CD4-positive, alpha-beta T cell treated with Interleukin-2 at 100 ng/mL for 4 hours (primary cell): ENCODE measurements around the gene SMAD2.

Experiments used
- DNase-seq: peaks from one replicate; pipeline ENCODE4 v3.0.0-alpha.2; 2020; ENCODE audit warnings: low spot score

SMAD2 gene

DNA sequence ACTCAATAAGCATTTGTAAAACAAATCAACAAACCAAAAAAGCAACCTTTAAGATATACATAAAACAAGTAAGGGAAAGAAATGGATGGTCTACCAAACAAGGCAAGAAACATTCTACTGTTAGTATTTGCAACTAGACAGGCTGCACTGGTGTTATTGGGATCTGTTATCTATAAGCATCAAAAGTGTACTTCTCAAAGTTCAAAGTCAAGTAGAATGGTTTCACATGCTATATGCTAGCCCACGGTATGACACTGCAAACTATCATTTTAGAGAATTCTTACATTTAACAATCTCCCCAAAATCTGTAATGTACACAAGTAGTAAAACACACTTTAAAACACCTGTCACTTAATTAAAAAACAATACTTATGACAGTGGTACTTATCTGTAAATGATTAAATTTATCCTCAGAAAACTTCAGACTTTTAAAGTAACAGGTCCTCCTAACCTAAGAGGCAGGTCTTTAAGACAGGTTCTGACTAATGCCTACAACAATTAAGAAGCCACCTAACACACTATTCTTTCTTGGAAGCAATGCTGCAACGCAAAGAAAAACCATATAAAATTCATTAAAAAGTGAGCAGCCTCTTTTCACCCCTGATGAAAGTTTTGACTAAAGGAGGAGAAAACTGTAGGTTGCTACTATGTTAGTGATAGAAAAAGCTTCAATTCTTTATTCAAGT lies 34.8 kb downstream of the SMAD2 start:
- no peak for DNase-seq

DNA sequence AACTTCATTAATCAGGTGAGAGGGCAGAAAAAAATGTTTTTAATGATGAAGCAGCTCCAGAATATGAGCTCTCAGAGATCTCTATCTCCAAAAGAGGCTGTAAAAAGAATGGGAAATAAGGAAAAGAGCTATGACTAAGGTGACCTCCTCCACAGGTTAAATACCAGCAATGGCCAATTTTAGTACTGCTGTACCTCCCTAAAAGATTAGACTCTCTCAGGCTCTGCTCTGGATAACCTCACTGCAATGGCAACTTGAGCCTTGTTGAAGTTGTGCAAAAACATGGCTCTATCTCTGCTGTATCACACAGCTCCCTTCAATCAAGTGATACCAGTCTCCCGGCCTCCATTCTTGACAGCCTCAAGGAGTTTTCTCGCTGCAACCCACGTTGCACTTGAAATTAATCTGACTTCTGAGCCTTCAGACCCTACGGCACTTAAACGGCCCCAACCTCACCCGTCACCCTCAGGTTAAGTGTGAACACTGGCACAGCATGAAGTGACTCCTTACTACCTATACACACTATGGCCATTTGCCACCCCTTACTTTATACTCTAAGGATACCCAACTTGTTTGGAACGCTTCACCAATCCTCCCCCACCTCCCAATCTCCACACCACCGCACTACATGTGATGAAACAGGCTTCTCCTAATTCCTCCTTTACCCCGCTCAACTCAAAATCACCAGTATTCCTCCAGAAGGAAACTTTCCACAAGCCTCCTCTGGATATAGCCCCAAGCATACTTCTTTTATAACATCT lies 36.3 kb downstream of the SMAD2 start:
- no peak for DNase-seq

GRCh38 chr18:47893047-47893446 lies 37.4 kb downstream of the SMAD2 start:
- no peak for DNase-seq

DNA sequence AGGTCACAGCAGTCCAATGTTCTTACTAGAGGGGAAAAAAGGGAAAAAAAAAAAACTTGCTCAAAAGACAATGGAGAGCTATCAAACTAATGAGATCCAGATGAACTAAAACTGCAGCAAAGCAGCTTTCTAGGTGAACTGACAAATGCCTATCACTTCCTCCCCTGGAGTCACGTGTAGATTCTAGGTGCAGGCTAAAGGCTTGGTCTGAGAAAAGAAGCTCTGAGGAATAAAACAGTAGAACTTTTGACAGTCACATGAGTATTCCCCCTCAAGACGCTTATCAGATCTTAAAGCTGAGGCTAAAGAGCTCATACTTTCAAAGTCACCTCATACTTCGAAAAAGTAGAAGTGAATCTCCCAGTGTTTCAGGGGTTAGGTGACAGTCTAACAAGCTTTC lies 42.3 kb downstream of the SMAD2 start:
- DNase-seq = no peak

- no peak for DNase-seq
Observed at GRCh38 chr18:47887227-47887626, 43.2 kb downstream of the SMAD2 start.

GRCh38 chr18:47883771-47884413 lies 46.6 kb downstream of the SMAD2 start:
- peak; percentile 8 for DNase-seq

GRCh38 chr18:47882641-47883040 lies 47.8 kb downstream of the SMAD2 start:
- no peak for DNase-seq

- no peak for DNase-seq
Observed at GRCh38 chr18:47881752-47882455, 48.6 kb downstream of the SMAD2 start.

GRCh38 chr18:47881042-47881441 lies 49.4 kb downstream of the SMAD2 start:
- no peak for DNase-seq

- DNase-seq = no peak
Observed at GRCh38 chr18:47877892-47878291, 52.6 kb downstream of the SMAD2 start.

DNA sequence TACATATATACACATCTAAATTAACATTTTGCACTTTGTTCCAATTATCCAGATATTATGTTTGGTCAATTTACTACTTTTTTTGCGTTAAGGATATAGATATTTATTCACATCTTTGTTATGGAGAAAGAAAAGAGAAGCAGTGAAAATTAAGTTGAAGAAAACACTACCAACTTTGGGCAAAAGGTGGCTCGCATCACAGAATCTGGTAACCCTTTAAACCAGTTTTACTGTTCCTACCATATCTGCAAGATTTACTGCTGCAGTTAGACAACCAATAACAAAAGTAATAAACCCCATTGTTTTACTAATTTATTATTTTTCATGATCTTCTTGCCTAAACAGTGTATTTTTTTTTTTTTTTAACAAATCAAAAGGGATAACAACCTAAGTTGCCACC lies 53.6 kb downstream of the SMAD2 start:
- no peak for DNase-seq

GRCh38 chr18:47873625-47874024 lies 56.8 kb downstream of the SMAD2 start:
- DNase-seq = no peak

DNA sequence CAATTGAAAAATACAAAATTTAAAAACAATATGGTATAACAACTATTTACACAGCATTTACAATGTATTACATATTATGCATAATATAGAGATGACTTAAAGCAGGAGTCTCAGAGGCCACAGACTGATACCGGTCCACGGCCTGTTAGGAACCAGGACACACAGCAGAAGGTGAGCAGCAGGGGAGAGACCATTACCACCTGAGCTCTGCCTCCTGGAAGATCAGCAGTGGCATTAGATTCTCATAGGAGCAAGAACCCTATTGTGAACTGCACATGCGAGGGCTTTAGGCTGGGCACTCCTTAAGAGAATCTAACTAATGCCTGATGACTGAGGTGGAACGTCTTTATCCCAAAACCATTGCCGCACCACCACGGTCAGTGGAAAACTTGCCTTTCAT lies 58.0 kb downstream of the SMAD2 start:
- no peak for DNase-seq

DNA sequence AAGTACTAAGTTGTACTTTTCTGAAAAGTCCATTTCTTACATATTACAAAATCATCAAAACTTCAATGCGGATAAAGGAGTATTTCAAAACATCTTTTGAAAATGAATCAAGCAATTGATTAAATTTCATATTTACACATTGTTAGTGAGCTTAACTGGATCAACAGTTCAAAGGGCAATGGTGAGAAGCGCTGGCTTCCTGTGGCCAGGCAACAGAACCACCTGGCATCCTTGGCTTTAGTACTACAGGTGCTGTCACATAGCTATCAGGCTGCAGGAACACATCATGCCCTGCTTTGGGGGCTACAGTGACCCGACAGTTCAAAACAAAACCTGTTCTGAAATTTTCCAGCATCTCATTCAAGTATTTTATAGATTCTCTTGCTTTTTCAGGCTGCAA lies 59.2 kb downstream of the SMAD2 start:
- DNase-seq = no peak

DNA sequence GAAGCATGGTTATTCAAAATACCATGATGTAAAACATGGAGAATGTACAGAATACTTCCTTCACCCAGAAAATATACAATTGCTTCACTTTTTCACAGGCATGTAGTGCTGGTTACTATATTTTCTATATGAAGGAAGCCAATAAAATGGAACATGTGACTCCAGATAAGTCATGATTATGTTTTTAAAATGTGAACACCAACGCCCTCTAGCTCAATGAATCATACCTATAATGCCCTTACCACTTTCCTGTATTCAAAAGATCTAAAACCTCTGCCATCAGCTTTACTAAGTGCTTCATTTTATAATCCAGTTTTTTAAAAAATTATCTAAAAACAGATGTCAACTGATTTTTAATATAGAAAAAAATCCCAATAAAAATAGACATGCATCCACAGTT lies 59.9 kb downstream of the SMAD2 start:
- DNase-seq = no peak

DNA sequence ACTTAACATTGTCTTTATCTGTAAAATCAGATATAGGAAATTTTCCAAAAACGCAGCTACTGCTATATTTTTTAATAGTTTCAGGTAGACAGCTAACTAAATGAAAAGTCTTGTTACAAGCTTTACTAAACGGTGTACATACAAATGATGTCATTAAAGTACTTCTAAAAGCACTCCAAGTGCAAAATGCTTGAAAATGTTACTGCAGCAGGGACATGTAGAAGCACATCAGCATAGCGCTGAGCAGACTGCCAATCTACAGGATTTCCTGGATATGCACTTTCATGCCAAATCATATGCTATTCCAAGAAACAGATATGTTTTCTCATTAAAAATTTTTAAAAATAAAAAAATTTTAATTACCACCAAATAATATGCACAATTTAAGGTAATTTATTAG lies 61.7 kb downstream of the SMAD2 start:
- DNase-seq = no peak

GRCh38 chr18:47865183-47865582 lies 65.3 kb downstream of the SMAD2 start:
- no peak for DNase-seq

- DNase-seq = no peak
Observed at GRCh38 chr18:47863041-47863440, 67.4 kb downstream of the SMAD2 start.

- DNase-seq = no peak
Observed at GRCh38 chr18:47858607-47859006, 71.9 kb downstream of the SMAD2 start.

GRCh38 chr18:47847635-47848034 lies 82.8 kb downstream of the SMAD2 start:
- no peak for DNase-seq

GRCh38 chr18:47846431-47846830 lies 84.0 kb downstream of the SMAD2 start:
- no peak for DNase-seq

GRCh38 chr18:47844828-47845498 lies 85.5 kb downstream of the SMAD2 start:
- no peak for DNase-seq
